Measurements from ENCODE around the gene CEP112.

CEP112 gene

GRCh38 chr17:66076546-66077190, 115.3 kb downstream of the CEP112 start:
- no peak for DNase-seq (ENCODE audit: low spot score)

- DNase-seq (ENCODE audit: low spot score) = no peak
These were observed 118.5 kb downstream of the CEP112 start for GRCh38 chr17:66073384-66073783.

- no peak for DNase-seq (ENCODE audit: low spot score)
These were observed 128.2 kb downstream of the CEP112 start for GRCh38 chr17:66063686-66064085.

GRCh38 chr17:66056148-66056547, 135.8 kb downstream of the CEP112 start:
- DNase-seq (ENCODE audit: low spot score) = no peak

- no peak for DNase-seq (ENCODE audit: low spot score)
These were observed 137.7 kb downstream of the CEP112 start for GRCh38 chr17:66054242-66054641.

- no peak for DNase-seq (ENCODE audit: low spot score)
These were observed 147.8 kb downstream of the CEP112 start for GRCh38 chr17:66044083-66044482.

GRCh38 chr17:66043419-66043818, 148.5 kb downstream of the CEP112 start:
- no peak for DNase-seq (ENCODE audit: low spot score)

GRCh38 chr17:66040402-66040801, 151.5 kb downstream of the CEP112 start:
- no peak for DNase-seq (ENCODE audit: low spot score)

GRCh38 chr17:66038125-66038524, 153.8 kb downstream of the CEP112 start:
- no peak for DNase-seq (ENCODE audit: low spot score)

GRCh38 chr17:66037221-66037620, 154.7 kb downstream of the CEP112 start:
- DNase-seq (ENCODE audit: low spot score) = no peak

- no peak for DNase-seq (ENCODE audit: low spot score)
These were observed 159.7 kb downstream of the CEP112 start for GRCh38 chr17:66032082-66032712.

GRCh38 chr17:66025551-66025950, 166.4 kb downstream of the CEP112 start:
- DNase-seq (ENCODE audit: low spot score) = no peak

- DNase-seq (ENCODE audit: low spot score) = no peak
These were observed 170.2 kb downstream of the CEP112 start for GRCh38 chr17:66021757-66022156.

GRCh38 chr17:66018786-66019185, 173.1 kb downstream of the CEP112 start:
- DNase-seq (ENCODE audit: low spot score) = no peak

GRCh38 chr17:66016231-66016630, 175.7 kb downstream of the CEP112 start:
- DNase-seq (ENCODE audit: low spot score) = no peak

GRCh38 chr17:66008680-66009079, 183.3 kb downstream of the CEP112 start:
- no peak for DNase-seq (ENCODE audit: low spot score)

- no peak for DNase-seq (ENCODE audit: low spot score)
These were observed 185.3 kb downstream of the CEP112 start for GRCh38 chr17:66006654-66007053.

- DNase-seq (ENCODE audit: low spot score) = no peak
These were observed 189.1 kb downstream of the CEP112 start for GRCh38 chr17:66002812-66003211.

- no peak for DNase-seq (ENCODE audit: low spot score)
These were observed 189.8 kb downstream of the CEP112 start for GRCh38 chr17:66002063-66002585.

GRCh38 chr17:66000216-66000615, 191.7 kb downstream of the CEP112 start:
- no peak for DNase-seq (ENCODE audit: low spot score)

- DNase-seq (ENCODE audit: low spot score) = no peak
These were observed 193.3 kb downstream of the CEP112 start for GRCh38 chr17:65998675-65999074.

GRCh38 chr17:65994679-65995078, 197.3 kb downstream of the CEP112 start:
- DNase-seq (ENCODE audit: low spot score) = no peak

- no peak for DNase-seq (ENCODE audit: low spot score)
These were observed 197.8 kb downstream of the CEP112 start for GRCh38 chr17:65994114-65994513.

GRCh38 chr17:65990593-65990992, 201.3 kb downstream of the CEP112 start:
- DNase-seq (ENCODE audit: low spot score) = no peak

Data from D341Med (cell line).